ENCODE measurements around the gene RABEP2.
A peak's percentile ranks its signal among the peaks of the same experiment; 100 is the strongest.
"Not testable (repeated sequence)": the region's sequence is repeated elsewhere in the genome, so short reads cannot be mapped to it uniquely, and the experiment has no call there.

Gene RABEP2, protein sequence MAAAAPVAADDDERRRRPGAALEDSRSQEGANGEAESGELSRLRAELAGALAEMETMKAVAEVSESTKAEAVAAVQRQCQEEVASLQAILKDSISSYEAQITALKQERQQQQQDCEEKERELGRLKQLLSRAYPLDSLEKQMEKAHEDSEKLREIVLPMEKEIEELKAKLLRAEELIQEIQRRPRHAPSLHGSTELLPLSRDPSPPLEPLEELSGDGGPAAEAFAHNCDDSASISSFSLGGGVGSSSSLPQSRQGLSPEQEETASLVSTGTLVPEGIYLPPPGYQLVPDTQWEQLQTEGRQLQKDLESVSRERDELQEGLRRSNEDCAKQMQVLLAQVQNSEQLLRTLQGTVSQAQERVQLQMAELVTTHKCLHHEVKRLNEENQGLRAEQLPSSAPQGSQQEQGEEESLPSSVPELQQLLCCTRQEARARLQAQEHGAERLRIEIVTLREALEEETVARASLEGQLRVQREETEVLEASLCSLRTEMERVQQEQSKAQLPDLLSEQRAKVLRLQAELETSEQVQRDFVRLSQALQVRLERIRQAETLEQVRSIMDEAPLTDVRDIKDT

DNA sequence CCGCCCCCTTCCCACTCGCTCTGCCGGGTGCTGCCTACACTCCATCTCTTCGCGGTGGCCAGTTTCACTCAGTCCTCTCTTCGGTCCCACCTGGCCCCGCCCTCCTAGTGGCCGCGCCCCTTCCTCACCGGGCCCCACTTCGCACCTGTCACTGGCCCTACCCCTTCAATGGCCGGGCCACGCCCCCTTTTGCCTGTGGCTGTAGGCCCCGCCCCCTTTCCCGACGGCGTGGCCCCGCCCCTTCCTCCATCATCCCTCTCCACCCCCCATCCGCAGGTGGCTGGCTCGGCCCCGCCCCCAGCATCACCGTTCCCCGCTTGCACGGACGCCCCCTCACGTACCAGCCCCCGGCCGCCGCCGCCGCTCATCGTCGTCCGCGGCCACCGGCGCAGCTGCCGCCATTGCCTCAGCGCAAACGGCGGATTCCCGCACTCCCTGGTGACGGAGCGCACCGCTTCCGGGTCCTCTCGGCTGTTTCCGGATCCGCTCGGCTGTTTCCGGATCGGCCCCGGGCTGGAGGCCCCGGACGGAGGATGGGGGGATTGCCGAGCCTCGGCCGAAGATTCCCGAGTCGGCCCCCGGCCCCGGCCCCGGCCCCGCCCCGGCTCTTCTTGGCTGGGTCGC lies at the start of gene RABEP2:
Gene RABEP2, minus strand, starts transcription at position 477 of the 624 bp plus-strand sequence. Its CDS starts 75 bp downstream, at position 402.
- peak; percentile 95 for DNase-seq

DNA sequence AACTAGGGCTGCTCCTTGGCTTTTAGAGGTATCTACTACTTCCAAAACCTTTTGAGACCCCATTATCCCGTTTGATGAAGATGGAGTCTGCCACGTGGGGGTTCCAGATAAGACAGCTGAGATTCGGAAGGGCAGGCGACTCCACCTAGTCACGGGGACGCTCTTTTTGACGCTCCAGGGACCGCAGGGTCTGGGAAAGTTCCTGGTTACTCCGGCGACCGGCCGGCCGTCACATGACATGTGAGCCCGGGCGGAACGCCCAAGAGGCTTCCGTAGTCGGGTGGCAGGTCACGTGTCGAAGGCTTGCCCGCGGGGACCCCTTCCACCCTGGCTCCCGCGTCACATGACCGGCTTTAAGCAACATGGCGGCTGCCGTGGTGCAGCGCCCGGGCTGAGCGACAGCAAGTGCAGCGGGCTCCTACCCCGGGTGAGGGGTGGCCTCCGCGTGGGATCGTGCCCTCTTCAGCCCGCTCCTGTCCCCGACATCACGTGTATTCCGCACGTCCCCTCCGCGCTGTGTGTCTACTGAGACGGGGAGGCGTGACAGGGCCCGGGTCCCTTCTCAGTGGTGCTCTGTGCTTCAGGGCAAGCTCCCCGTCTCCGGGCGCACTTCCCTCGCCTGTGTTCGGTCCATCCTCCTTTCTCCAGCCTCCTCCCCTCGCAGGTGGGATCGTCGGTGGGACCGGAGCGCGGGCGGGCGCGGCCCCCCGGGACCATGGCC lies 49.6 kb upstream of the RABEP2 start, which contains the start of gene SPNS1:
Gene SPNS1, plus strand, starts transcription at position 342 of the 721 bp plus-strand sequence. Its CDS starts 374 bp downstream, at position 716.
- DNase-seq, result peak; percentile 93

DNA sequence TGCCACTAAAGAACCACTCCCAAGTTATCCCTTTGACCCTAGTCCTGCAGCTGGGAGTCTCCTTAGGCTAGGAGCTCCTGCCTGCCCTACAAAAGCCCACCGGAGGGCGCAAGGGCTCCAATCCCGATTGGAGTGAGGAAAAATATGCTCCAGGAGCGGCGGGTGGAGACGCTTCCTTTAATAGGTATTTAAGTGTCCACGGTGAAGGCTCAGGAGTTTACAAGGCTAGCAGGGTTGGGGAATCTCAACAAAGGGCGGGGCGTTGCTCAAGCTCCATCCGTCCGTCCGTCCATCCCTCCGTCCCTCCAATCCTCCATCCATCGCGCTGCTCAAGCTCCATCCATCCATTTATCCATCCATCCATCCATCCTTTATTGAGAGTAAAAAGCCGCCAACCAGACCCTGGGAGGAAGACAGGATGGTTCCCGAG lies 49.0 kb upstream of the RABEP2 start:
- peak; percentile 22 for DNase-seq

DNA sequence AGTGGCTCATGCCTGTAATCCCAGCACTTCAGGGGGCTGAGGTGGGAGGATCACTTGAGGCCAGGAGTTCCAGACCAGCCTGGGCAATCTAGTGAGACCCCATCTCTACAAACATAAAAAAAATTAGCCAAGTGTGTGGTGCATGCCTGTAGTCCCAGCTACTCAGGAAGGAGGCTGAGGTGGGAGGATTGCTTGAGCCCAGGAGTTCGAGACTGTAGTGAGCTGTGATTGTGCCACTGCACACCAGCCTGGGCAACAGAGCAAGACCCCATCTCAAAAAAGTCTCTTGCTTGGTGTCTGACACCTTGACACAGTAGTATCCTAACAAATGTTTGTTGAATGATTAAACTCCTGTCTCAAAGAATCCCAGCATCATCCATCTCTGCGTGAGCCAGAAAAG lies 44.7 kb upstream of the RABEP2 start:
- DNase-seq, result not testable (repeated sequence)

DNA sequence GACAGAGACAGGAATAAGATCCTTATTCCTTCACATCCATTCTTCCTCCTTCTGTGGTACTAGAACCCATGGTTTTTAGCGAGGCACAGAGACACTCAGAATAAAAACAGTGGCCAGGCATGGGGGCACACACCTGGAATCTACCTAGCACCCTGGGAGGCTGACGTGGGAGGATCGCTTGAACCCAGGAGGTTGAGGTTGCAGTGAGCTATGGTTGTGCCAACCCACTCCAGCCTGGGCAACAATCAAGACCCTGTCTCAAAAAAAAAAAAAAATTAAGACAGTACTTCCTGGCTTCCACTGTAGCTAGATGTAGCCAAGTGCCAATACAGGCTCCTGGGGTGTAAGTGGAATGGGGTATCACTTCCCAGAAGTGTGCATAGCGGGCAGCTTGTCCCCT lies 42.1 kb upstream of the RABEP2 start:
- DNase-seq, result no peak

DNA sequence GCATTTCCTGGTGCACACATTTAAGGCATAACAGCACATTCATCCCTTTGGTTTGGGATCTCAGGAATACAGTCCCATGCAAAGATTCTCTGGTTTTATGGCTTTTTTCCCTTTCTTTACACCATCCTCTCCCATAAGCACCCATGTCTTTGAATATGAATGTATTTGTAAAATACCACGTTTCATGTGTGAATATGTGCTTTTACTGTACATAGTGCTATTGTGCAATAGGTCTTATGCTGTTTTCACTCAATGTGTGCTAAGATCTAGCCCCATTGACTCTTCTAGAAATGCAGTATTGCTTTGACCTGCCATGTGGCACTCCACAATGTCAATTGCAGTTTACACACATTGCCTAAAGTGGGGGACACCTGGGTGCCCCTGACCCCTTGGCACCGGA lies 39.5 kb upstream of the RABEP2 start:
- DNase-seq, result no peak

DNA sequence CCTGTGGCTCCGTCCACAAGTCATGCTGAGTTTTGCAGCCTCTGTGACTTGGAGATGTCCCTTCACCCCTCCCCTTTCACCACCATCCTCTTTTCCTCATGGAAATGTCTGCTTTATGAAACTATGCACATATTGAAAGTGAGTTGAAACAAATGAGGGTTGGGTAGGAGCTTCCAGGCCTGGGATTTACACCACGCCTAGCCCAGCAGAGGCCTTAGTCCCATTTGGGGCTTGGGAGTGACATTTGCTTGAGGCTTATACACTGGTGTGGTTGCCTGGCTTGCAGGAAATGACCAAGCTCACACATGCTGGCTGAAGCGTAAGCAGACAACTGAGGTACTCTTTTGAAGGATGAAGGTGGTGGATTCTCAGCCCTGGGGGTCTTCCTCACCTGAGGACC lies 39.0 kb upstream of the RABEP2 start:
- no peak for DNase-seq

DNA sequence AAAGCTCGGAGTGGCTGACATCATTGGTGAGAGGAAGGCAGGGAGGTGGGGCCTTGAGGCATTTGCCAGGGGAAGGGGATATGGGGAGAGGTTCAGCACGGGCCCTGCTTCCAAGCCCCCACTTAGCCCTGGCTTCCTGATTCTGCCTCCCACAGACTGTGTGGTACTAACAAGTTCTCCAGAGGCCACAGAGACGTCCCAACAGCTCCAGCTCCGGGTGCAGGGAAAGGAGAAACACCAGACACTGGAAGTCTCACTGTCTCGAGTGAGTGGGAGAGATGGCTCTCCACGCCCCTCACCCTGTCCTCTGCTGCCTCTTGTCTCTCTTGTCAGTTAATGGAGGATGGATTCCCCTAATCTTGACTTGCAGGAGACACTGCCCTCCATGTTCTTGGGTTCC lies 33.8 kb upstream of the RABEP2 start:
- no peak for DNase-seq

DNA sequence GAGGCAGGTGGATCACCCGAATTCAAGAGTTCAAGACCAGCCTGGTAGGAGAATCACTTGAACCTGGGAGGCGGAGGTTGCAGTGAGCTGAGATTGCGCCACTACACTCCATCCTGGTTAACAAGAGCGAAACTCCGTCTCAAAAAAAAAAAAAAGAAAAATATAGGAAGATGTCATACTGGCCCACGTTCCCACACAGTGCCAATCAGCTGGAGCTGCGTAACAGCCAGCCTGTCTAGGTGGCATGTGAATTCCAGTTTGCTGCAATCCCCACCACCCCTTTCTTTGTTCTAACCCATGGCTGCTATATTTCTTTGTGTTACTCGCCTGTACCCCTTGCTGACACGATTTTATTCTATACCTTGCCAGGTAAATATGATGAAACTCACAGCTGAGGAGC lies 33.2 kb upstream of the RABEP2 start:
- no peak for DNase-seq

DNA sequence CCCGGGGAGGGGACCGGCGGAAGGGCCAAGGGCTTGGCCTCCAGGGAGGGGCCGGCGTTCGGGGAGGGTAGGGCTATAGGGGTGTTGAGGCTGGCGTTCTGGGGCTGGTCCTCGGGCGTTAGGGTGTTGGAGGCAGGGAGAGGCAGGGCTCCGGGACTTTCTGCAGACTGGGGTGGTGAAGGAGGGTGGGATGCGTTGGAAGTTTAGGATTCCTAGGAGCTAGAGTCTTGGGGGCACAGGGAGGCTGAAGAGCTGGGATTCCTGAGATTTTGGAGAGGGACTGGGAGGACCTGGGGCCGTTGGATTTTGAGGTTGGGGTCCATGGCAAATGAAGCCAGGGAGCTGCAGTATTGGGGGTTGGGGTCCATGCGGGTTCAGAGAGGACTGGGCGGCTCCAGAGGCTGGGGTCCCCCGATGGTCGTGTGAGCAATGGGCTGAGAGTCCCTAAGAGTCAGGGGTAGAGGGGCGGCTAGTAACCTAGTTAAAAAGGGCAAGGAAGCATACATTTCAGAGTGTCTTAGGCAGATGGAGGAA lies 26.4 kb upstream of the RABEP2 start:
- DNase-seq, result no peak

DNA sequence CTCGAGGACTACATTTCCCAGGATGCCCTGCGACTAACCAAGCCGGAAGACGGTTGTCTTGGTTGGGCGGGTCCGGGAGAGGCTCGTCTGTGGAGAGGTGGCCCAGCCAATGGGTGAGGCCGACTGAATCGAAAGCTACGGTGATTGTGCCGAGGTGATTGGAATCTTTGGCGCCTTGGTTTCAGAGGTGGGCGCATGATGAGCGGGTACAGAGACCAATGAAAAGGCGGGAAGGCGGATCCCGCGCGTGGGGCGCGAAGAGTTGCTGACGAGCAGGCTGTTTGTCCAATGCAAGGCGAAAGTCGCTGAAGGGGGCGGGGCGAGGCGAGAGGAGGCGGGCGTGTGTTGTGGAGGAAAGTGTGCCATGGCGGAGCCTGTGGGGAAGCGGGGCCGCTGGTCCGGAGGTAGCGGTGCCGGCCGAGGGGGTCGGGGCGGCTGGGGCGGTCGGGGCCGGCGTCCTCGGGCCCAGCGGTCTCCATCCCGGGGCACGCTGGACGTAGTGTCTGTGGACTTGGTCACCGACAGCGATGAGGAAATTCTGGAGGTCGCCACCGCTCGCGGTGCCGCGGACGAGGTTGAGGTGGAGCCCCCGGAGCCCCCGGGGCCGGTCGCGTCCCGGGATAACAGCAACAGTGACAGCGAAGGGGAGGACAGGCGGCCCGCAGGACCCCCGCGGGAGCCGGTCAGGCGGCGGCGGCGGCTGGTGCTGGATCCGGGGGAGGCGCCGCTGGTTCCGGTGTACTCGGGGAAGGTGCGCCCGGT lies 25.8 kb upstream of the RABEP2 start, which contains the start of gene NFATC2IP:
Gene NFATC2IP, plus strand, starts transcription at position 290 of the 762 bp plus-strand sequence. Its CDS starts 75 bp downstream, at position 365.
- DNase-seq, result peak; percentile 100

DNA sequence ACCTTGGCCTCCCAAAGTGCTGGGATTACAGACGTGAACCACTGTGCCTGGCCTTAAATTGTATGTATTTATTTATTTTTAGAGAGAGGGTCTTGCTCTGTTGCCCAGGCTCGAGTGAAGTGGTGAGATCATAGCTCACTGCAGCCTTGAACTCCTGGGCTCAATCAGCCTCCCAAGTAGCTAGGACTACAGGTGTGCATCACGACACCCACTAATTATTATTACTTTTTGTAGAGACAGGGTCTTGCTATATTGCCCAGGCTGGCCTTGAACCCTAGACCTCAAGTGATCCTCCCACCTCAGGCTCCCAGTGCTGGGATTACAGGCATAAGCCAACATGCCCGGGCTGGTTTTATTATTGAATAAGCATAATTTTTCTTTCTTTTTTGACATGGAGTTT lies 21.6 kb upstream of the RABEP2 start:
- DNase-seq, result no peak

DNA sequence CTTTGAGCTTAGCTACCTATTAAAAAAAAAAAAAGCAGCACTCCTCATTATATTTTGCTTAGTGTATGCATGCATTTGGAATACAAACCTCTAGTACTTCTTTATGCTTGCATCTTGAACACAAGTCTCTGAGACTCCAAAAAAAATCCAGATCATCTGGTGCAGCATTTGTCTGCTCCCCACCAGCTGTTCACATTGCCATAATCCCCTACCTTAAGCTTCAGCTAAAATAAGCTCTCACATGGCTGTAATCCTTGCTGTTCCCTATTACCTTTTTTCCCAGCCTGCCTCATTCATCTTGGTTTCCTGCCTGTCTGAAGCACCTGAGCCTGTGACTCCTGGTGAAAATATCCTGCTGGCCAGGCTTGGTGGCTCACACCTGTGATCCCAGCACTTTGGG lies 18.2 kb upstream of the RABEP2 start:
- no peak for DNase-seq

DNA sequence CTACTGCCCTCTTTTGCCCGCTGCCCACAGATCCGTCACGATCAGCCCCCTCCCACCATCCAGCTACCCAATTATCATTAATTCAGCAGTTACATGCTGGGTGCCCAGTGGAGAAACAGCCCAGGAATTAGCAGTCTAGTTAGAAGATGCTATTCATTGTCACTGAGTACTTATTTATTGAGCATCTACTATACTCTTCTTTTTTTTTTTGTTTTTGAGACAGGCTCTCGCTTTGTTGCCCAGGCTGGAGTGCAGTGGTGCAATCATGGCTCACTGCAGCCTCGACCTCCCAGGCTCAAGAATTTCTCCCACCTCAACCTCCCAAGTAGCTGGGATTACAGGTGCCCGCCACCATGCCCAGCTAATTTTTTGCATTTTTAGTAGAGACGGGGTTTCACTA lies 14.8 kb upstream of the RABEP2 start:
- DNase-seq, result not testable (repeated sequence)

DNA sequence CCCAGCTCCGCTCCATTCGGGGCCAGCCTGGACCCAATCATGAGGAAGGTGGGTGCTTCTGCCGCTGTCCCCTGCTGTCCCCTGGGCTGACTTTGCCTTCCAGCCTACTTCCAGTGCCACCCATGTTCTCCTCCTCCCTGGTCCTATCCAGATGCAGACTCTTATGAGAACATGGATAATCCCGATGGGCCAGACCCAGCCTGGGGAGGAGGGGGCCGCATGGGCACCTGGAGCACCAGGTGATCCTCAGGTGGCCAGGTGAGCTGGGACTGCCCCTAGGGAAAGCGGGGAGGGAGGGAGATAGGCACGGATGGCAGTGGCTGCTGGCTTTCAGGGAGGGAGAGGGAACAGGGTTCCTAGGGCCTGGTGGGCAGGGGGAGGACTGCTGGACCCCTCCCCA lies 13.7 kb upstream of the RABEP2 start:
- no peak for DNase-seq

DNA sequence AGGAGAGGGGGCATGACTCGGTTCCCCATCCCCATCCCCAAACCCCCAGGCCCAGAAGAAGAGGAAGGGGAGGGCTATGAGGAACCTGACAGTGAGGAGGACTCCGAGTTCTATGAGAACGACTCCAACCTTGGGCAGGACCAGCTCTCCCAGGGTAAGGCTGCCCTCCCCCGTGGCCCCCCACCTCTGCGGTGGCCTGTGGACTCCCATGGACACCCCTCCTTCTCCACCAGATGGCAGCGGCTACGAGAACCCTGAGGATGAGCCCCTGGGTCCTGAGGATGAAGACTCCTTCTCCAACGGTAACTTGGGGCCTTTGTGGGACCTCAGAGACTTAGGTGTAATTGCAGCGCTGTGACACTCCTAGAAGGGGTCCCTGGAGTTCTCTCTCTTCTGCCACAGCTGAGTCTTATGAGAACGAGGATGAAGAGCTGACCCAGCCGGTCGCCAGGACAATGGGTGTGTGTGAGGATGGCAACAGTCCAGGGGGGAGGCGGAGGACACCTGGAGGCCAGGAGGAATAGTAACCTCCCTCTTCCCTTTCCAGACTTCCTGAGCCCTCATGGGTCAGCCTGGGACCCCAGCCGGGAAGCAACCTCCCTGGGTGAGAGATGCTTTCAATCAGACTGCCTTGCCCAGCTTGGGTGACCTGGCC lies 12.3 kb upstream of the RABEP2 start:
- DNase-seq, result no peak

DNA sequence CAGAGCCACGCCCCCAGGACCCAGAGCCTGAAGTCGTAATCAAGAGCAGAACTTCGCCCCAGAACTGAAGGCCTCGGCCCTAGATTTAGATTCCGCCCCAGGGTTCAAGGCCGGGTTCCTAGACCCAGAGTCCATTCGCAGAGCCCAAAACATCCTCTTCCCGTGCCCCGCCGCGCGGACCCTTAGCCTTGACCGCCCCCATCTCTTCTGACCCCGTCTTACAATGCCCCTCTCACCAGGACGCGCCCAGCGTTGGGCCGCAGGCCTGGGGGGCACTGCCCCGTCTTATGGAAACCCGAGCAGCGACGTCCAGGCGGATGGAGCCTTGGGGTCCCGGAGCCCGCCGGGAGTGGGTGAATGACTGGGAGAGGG lies 11.7 kb upstream of the RABEP2 start:
- DNase-seq, result no peak

DNA sequence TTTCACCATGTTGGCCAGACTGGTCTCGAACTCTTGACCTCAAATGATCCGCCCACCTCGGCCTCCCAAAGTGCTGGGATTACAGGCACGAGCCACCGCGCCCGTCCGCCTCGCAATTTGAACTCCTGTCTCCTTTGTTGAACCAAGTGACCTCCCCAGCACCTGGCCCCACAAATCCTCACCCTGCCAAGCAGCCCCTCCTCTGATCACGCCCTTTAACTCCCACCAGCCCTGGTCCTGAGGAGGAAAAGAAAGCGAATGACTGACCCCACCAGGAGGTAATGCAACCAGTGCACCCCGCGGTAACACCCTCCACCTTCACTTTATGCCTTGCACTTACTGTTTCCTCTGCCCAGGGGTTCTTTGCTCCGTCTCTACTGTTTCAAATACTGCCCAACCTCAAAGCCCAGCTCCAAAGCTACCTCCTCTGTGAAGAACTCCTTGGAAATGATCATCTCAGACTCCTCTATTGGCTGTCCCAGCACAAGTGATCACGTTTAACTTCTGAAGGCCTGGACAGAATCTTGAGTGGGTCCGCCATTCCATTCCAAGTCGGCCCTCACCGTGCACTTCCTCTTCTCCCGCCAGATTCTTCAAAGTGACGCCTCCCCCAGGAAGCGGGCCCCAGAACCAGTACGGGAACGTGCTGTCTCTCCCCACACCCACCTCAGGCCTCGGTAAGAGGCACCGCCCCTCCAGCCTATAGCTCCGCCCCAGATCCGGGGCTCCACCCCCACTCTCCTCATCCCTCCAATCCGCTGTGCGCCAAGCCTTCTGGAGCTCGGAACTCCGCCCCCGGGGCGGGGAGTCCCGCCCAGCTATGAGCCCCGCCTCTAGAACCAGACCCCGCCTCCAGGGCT lies 11.1 kb upstream of the RABEP2 start:
- peak; percentile 90 for DNase-seq

DNA sequence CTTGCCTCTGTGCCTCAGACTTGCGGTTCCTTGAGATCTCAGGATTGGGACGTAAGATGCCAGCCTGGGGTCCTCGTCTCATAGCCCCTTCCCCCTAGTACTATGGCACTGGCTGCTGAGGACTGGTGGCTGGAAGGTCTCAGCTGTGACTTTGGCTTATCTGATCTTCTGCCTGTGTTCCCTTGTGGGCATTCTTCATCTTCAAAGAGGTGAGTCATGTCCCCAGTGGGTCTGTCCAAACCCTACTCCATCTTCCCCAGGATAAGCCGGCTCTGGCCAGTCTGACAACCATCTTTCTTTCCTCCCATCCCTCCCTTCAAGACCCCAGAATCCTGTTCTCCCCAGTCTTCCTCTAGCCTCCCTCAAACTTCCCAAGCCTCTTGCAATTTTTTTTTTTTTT lies 10.3 kb upstream of the RABEP2 start:
- DNase-seq, result no peak

DNA sequence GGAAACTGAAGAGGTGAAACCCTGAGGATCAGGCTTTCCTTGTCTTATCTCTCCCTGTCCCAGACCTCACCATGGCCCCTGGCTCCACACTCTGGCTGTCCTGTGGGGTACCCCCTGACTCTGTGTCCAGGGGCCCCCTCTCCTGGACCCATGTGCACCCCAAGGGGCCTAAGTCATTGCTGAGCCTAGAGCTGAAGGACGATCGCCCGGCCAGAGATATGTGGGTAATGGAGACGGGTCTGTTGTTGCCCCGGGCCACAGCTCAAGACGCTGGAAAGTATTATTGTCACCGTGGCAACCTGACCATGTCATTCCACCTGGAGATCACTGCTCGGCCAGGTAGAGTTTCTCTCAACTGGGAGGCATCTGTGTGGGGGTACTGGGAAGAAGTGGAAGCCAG lies 8.1 kb upstream of the RABEP2 start:
- DNase-seq, result no peak
